Heart left ventricle (tissue), 16 donors: ENCODE results near the gene B3GAT3. TPM values are rescaled to one million over a fixed set of nuclear protein-coding genes. Genes with fewer than 3 reads are reported as not detected.

ENCODE experiments used
- ATAC-seq, 4 donors: fragments of 200-7000 bp; cut with Tn5 transposase; one replicate each; pipeline ENCODE4 v1.9.1; 2020 to 2022; ENCODE audit warnings: moderate library complexity in 4 of 4, mild to moderate bottlenecking in 3 of 4, moderate number of reproducible peaks in 1 of 4
- DNase-seq, 5 donors: peaks; one replicate each; pipeline ENCODE4 v3.0.0-alpha.2; 2020
- H3K27ac ChIP-seq, 12 donors: fragments of 200-600 bp; sonication (generic) in 4 of 12; one replicate each; pipeline versions ENCODE4 v1.5.0 to v1.8.0; 2016 to 2022; ENCODE audit warnings: mild to moderate bottlenecking in 2 of 12
- H3K27me3 ChIP-seq, 9 donors: fragments of 200-600 bp; sonication (generic) in 2 of 9; one replicate each; pipeline versions ENCODE4 v1.5.1 to v1.8.0; 2016 to 2022; ENCODE audit warnings: mild to moderate bottlenecking in 3 of 9
- H3K36me3 ChIP-seq, 9 donors: fragments of 200-600 bp; sonication (generic) in 2 of 9; one replicate each; pipeline versions ENCODE4 v1.5.0 to v1.8.0; 2018 to 2022; ENCODE audit warnings: mild to moderate bottlenecking in 2 of 9
- H3K4me1 ChIP-seq, 12 donors: fragments of 200-600 bp; sonication (generic) in 4 of 12; one replicate each; pipeline versions ENCODE4 v1.5.0 to v1.8.0; 2016 to 2022; ENCODE audit warnings: mild to moderate bottlenecking in 3 of 12
- H3K4me3 ChIP-seq, 12 donors: fragments of 200-600 bp; sonication (generic) in 4 of 12; one replicate each; pipeline versions ENCODE4 v1.5.0 to v1.8.0; 2017 to 2022; ENCODE audit warnings: mild to moderate bottlenecking in 9 of 12, moderate library complexity in 4 of 12
- H3K9me3 ChIP-seq, 12 donors: fragments of 200-600 bp; sonication (generic) in 4 of 12; one replicate each; pipeline versions ENCODE4 v1.5.0 to v1.8.0; 2016 to 2022; ENCODE audit warnings: mild to moderate bottlenecking in 1 of 12
- CTCF ChIP-seq, 12 donors: fragments of 200-600 bp; sonication (generic) in 4 of 12; IDR thresholded peaks; one replicate each; pipeline versions ENCODE4 v1.5.0 to v1.8.0; 2018 to 2022; ENCODE audit warnings: antibody characterized with exemption in 12 of 12, mild to moderate bottlenecking in 5 of 12
- POLR2A ChIP-seq, 2 donors: fragments of 450-650 bp; IDR thresholded peaks; one replicate each; pipeline ENCODE4 v1.6.1; 2017; ENCODE audit warnings: antibody characterized with exemption in 2 of 2, mild to moderate bottlenecking in 2 of 2, moderate library complexity in 2 of 2
- WGBS, 4 donors: extraction: QIAGEN DNeasy Blood & Tissue Kit in 2 of 4; methylation state at CpG; one replicate each; pipeline versions ENCODE4 v1.1.5 to v1.1.7; 2013 to 2018; 5-methylcytosine and 5-hydroxymethylcytosine counted together
- intact Hi-C, 10 donors: fragments of 100-400 bp; cut with DNase I; formaldehyde crosslinking; loops; one replicate each; pipeline versions ENCODE4 v1.11.1 to v1.14.2; 2022
- polyA plus RNA-seq, 2 donors: library from polyadenylated mRNA; stranded (reverse); fragments of 200-250 nt; gene quantifications; one replicate each; pipeline ENCODE4 v1.2.3, GENCODE V29; 2013
- total RNA-seq, 9 donors: library from RNA; depleted of rRNA in 2 of 9; stranded (reverse); fragments of >200 nt in 2 of 9; fragmentation: NEBNext Ultra II Directional in 3 of 9; extraction: Animal tissue kit (Norgen Biotek cat#: 25700) in 3 of 9; gene quantifications; one replicate each; pipeline versions ENCODE4 v1.1.0 to v1.2.4, GENCODE V29; 2016 to 2023
- donor health status: ischemic (EF 13 %, LVEDD 7.1; RV severe dilation, severe dysfunction).
- donor health status: healthy with polysubstance abuse.
- donor health status: DM: no; HTN: yes; CAD: no.
- donor health status: DM: no; HTN: no; CAD: no.
- donor health status: ischemic (EF 25% LVEDD 6.9; RV normal size, moderate dysfunction).
- donor health status: ischemic (EF 25% LVEDD 5.7; RV mildly dilated, moderate dysfunction).
- donor health status: healthy.
- donor health status: DM: yes; HTN: yes; CAD: no.
- donor health status: ischemic (EF 35%, LVEDD 5.7; RV mildly dilated, moderate dysfunction).
- donor health status: nonischemic (EF 11% LVEDD 7.7; RV severe dilation, severe dysfunction).
- donor health status: DM: yes; HTN: yes; CAD: no.
- donor health status: PGD.
- donor health status: ischemic (EF 29% LVEDD 5.4; RV normal size, mild dysfunction).
- donor health status: nonischemic (EF 23%, LVEDD 6.1; RV moderate dilation, normal function).

B3GAT3 gene
- total and polyA plus RNA-seq, 11 donors = 9.2 to 38.1 (median 13.1) TPM

GRCh38 chr11:62601122-62601371 lies 20.7 kb downstream of the B3GAT3 start:
- 0 to 1% (median 0%) methylated on average over 28 to 30 of the region's 30 CpGs; no CpG with 5 or more reads in 1 of the 4 donors for WGBS, 4 donors
- H3K27ac ChIP-seq = peak overlapping the region; percentile 91 to 100 (median 98)
- no peaks in the 10 kb centered on the region for H3K27me3 ChIP-seq
- intact Hi-C loops = loop anchor here in 1 of 10 donors (5.0 kb wide), 1 partner anchor 76 kb away; the partner anchor contains the start of gene UBXN1
- TF ChIP-seq POLR2A (IDR thresholded peaks at IDR 0.05) = no peak
- no peak for TF ChIP-seq CTCF (IDR thresholded peaks at IDR 0.05)
- H3K36me3 ChIP-seq = peaks cover 0 to 62% (median 40%) of the 10 kb centered on the region in 9 donors
- H3K9me3 ChIP-seq = no peaks in the 10 kb centered on the region
- peak in 3 of 5 donors; percentile 64 to 72 (median 64) for DNase-seq
- peak in 3 of 4 donors; percentile 8 to 37 (median 33) for ATAC-seq
- H3K4me3 ChIP-seq = peak overlapping the region; percentile 81 to 100 (median 90)
- peaks cover 4 to 41% (median 32%) of the 10 kb centered on the region in 12 donors for H3K4me1 ChIP-seq

GRCh38 chr11:62600367-62601121 lies 21.2 kb downstream of the B3GAT3 start:
- ATAC-seq = no peak
- 2 to 4% (median 3%) methylated on average over 21 to 26 of the region's 26 CpGs for WGBS, 4 donors
- H3K27ac ChIP-seq = peak overlapping the region; percentile 91 to 100 (median 98)
- peaks cover 4 to 41% (median 32%) of the 10 kb centered on the region in 12 donors for H3K4me1 ChIP-seq
- H3K9me3 ChIP-seq = no peaks in the 10 kb centered on the region
- no peaks in the 10 kb centered on the region for H3K27me3 ChIP-seq
- peaks cover 0 to 62% (median 40%) of the 10 kb centered on the region in 9 donors for H3K36me3 ChIP-seq
- intact Hi-C loops = loop anchor here in 1 of 10 donors (5.0 kb wide), 1 partner anchor 77 kb away; the partner anchor contains the start of gene UBXN1
- peak in 1 of 5 donors; percentile 39 for DNase-seq
- H3K4me3 ChIP-seq = peak overlapping the region; percentile 81 to 100 (median 90)
- no peak for TF ChIP-seq CTCF (IDR thresholded peaks at IDR 0.05)
- TF ChIP-seq POLR2A (IDR thresholded peaks at IDR 0.05) = no peak

GRCh38 chr11:62599901-62600300 lies 21.9 kb downstream of the B3GAT3 start:
- no peak for TF ChIP-seq POLR2A (IDR thresholded peaks at IDR 0.05)
- TF ChIP-seq CTCF (IDR thresholded peaks at IDR 0.05) = no peak
- H3K4me3 ChIP-seq = peak overlapping the region in 11 of 12 donors; percentile 11 to 100 (median 90)
- 37 to 42% (median 39%) methylated on average over 5 of the region's 5 CpGs for WGBS, 4 donors
- peak in 1 of 5 donors; percentile 9 for DNase-seq
- no peak for ATAC-seq
- H3K4me1 ChIP-seq = peaks cover 4 to 41% (median 32%) of the 10 kb centered on the region in 12 donors
- H3K9me3 ChIP-seq = no peaks in the 10 kb centered on the region
- H3K36me3 ChIP-seq = peaks cover 0 to 62% (median 40%) of the 10 kb centered on the region in 9 donors
- no peaks in the 10 kb centered on the region for H3K27me3 ChIP-seq
- intact Hi-C loops = loop anchor here in 3 of 10 donors (2.0 to 10.0 kb wide), 3 partner anchors 53 to 95 kb away; partner anchors contain the start of genes AHNAK (in 1 of the 3) and UBXN1 (in 1 of the 3)
- H3K27ac ChIP-seq = peak overlapping the region in 11 of 12 donors; percentile 55 to 100 (median 98)

GRCh38 chr11:62599069-62599696 lies 22.6 kb downstream of the B3GAT3 start:
- peaks cover 0 to 62% (median 44%) of the 10 kb centered on the region in 9 donors for H3K36me3 ChIP-seq
- H3K9me3 ChIP-seq = no peaks in the 10 kb centered on the region
- H3K4me1 ChIP-seq = peaks cover 4 to 41% (median 32%) of the 10 kb centered on the region in 12 donors
- TF ChIP-seq CTCF (IDR thresholded peaks at IDR 0.05) (no peak), POLR2A (IDR thresholded peaks at IDR 0.05) (no peak)
- DNase-seq (peak; percentile 93 to 97 (median 97)), ATAC-seq (peak; percentile 67 to 85 (median 82))
- H3K27ac ChIP-seq = peak overlapping the region in 11 of 12 donors; percentile 55 to 100 (median 98)
- 33 to 38% (median 37%) methylated on average over 7 of the region's 7 CpGs for WGBS, 4 donors
- no peaks in the 10 kb centered on the region for H3K27me3 ChIP-seq
- peak overlapping the region in 10 of 12 donors; percentile 11 to 100 (median 90) for H3K4me3 ChIP-seq
- intact Hi-C loops = loop anchor here in 2 of 10 donors (2.0 to 10.0 kb wide), 2 partner anchors 52 to 96 kb away; partner anchors contain the start of gene AHNAK (in 1 of the 2)
